A673 (cell line): ENCODE measurements around the gene CTF1. TPM values are rescaled to one million over a fixed set of nuclear protein-coding genes. Genes with fewer than 3 reads are reported as not detected.
"Not testable (repeated sequence)": the region's sequence is repeated elsewhere in the genome, so short reads cannot be mapped to it uniquely, and the experiment has no call there.

ENCODE experiments used
- BruUV-seq: library from RNA; stranded (reverse); fragments of 400-500 nt; replicated peaks from 2 replicates; lab custom pipeline; 2021; lab: Mats Ljungman, UMichigan
- CTCF ChIA-PET: fragments of 300-600 bp; sonication (Branson Sonifier 250); formaldehyde crosslinking; loops from one replicate; lab custom pipeline; 2022; ENCODE audit warnings: antibody characterized with exemption; lab: Charles Lee
- POLR2A ChIA-PET: fragments of 300-600 bp; sonication (Branson Sonifier 250); formaldehyde crosslinking; loops from one replicate; lab custom pipeline; 2022; ENCODE audit warnings: antibody characterized with exemption; ENCODE audit not compliant: low non-redundant PET; lab: Charles Lee
- DNase-seq: peaks from one replicate; pipeline ENCODE4 v3.0.0-alpha.2; 2015; ENCODE audit warnings: low spot score
- H3K27ac ChIP-seq: fragments of 200-600 bp; sonication (generic); 2 replicates; pipeline ENCODE4 v1.5.1; 2016; ENCODE audit warnings: mixed run types, low read depth, mild to moderate bottlenecking, mixed read lengths, antibody characterized with exemption, low read length; ENCODE audit not compliant: poor library complexity, severe bottlenecking
- H3K27me3 ChIP-seq: fragments of 200-600 bp; sonication (generic); replicated peaks from 2 replicates; pipeline ENCODE4 v1.6.1; 2017; ENCODE audit warnings: mixed run types, low read depth, mild to moderate bottlenecking, mixed read lengths, antibody characterized with exemption, low read length; ENCODE audit not compliant: insufficient read depth, poor library complexity
- H3K36me3 ChIP-seq: fragments of 200-600 bp; sonication (generic); 2 replicates; pipeline ENCODE4 v1.6.1; 2016; ENCODE audit warnings: mixed run types, mild to moderate bottlenecking, mixed read lengths, antibody characterized with exemption, low read length; ENCODE audit not compliant: insufficient read depth, poor library complexity, severe bottlenecking
- H3K4me1 ChIP-seq: fragments of 200-600 bp; sonication (generic); 2 replicates; pipeline ENCODE4 v1.6.1; 2017; ENCODE audit warnings: mixed run types, mild to moderate bottlenecking, mixed read lengths, antibody characterized with exemption, low read length; ENCODE audit not compliant: insufficient read depth, poor library complexity, severe bottlenecking
- H3K4me3 ChIP-seq: fragments of 200-600 bp; sonication (generic); 2 replicates; pipeline ENCODE4 v1.5.1; 2016; ENCODE audit warnings: low read depth, mixed run types, mild to moderate bottlenecking, mixed read lengths, low read length; ENCODE audit not compliant: poor library complexity, severe bottlenecking
- H3K9me3 ChIP-seq: fragments of 200-600 bp; sonication (generic); 2 replicates; pipeline ENCODE4 v1.6.1; 2016; ENCODE audit warnings: mixed run types, low read depth, mild to moderate bottlenecking, mixed read lengths, antibody characterized with exemption, low read length; ENCODE audit not compliant: poor library complexity, severe bottlenecking
- EZH2 ChIP-seq: fragments of 200-600 bp; sonication (generic); IDR thresholded peaks from 2 replicates; pipeline ENCODE4 v1.6.1; 2017; ENCODE audit warnings: borderline replicate concordance, low read depth, mild to moderate bottlenecking, mixed read lengths, antibody characterized with exemption, low read length; ENCODE audit not compliant: poor library complexity, severe bottlenecking
- intact Hi-C: fragments of 100-400 bp; cut with micrococcal nuclease; formaldehyde crosslinking; loops from one replicate; pipeline ENCODE4 v1.10.0; 2022; ENCODE audit not compliant: unreplicated experiment
- total RNA-seq: library from RNA; stranded (reverse); gene quantifications from 2 replicates; pipeline ENCODE4 v1.2.3, GENCODE V29; 2021
- TF ChIP-seq, protein P1 (sequence below): fragments of 300-800, 200-600 bp; sonication (generic); conservative IDR thresholded peaks from 2 replicates; pipeline ENCODE4 v1.5.1; 2017; ENCODE audit warnings: low read depth, mild to moderate bottlenecking, antibody characterized with exemption, low read length, moderate library complexity, mixed read lengths

CTF1 gene
- total RNA-seq, 1 experiment from 2014 or later, result 1.4 TPM

- Histone ChIP-seq H3K27me3 (no peaks in the 10 kb centered on the region), H3K4me3 (no peak overlapping the region), H3K27ac (no peak overlapping the region), H3K4me1 (no peaks in the 10 kb centered on the region), H3K9me3 (no peaks in the 10 kb centered on the region), H3K36me3 (no peaks in the 10 kb centered on the region)
- TF ChIP-seq, protein P1, sequence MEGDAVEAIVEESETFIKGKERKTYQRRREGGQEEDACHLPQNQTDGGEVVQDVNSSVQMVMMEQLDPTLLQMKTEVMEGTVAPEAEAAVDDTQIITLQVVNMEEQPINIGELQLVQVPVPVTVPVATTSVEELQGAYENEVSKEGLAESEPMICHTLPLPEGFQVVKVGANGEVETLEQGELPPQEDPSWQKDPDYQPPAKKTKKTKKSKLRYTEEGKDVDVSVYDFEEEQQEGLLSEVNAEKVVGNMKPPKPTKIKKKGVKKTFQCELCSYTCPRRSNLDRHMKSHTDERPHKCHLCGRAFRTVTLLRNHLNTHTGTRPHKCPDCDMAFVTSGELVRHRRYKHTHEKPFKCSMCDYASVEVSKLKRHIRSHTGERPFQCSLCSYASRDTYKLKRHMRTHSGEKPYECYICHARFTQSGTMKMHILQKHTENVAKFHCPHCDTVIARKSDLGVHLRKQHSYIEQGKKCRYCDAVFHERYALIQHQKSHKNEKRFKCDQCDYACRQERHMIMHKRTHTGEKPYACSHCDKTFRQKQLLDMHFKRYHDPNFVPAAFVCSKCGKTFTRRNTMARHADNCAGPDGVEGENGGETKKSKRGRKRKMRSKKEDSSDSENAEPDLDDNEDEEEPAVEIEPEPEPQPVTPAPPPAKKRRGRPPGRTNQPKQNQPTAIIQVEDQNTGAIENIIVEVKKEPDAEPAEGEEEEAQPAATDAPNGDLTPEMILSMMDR, result no peak
- TF ChIP-seq EZH2, result no peak
- ChIA-PET CTCF (no interaction called here), POLR2A (no interaction called here)
- no peak for DNase-seq
- no TSS peak for BruUV-seq
- intact Hi-C loops, result no loop called here
Measured at GRCh38 chr16:30853758-30854157, 42.7 kb upstream of the CTF1 start.

DNA sequence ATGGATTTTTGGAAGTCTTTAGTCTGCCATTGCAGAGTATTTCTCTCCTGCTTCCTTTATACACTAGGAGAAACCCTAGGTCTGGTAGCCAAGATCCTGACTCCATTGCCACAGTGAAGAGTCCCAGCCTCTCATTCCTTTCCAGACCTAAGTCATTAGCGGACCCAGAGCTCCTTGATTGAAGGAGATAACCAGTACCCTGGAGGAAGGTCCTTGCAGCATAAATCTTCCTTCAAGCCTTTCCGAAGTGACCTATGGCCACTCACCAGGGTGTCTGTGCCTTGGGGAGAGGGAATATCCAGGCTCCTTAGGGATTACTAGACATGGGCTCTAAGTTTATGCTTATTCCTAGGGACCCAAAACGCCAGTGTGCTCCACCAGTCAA is 38.3 kb upstream of the CTF1 start:
- H3K4me3 ChIP-seq, result no peak overlapping the region
- H3K4me1 ChIP-seq, result no peaks in the 10 kb centered on the region
- POLR2A ChIA-PET, result no interaction called here
- intact Hi-C loops, result no loop called here
- no peak for DNase-seq
- no peaks in the 10 kb centered on the region for H3K9me3 ChIP-seq
- H3K36me3 ChIP-seq, result no peaks in the 10 kb centered on the region
- H3K27ac ChIP-seq, result no peak overlapping the region
- BruUV-seq, result no TSS peak
- no peaks in the 10 kb centered on the region for H3K27me3 ChIP-seq
- TF ChIP-seq EZH2, result no peak
- TF ChIP-seq, protein P1, result no peak
- CTCF ChIA-PET, result no interaction called here

DNA sequence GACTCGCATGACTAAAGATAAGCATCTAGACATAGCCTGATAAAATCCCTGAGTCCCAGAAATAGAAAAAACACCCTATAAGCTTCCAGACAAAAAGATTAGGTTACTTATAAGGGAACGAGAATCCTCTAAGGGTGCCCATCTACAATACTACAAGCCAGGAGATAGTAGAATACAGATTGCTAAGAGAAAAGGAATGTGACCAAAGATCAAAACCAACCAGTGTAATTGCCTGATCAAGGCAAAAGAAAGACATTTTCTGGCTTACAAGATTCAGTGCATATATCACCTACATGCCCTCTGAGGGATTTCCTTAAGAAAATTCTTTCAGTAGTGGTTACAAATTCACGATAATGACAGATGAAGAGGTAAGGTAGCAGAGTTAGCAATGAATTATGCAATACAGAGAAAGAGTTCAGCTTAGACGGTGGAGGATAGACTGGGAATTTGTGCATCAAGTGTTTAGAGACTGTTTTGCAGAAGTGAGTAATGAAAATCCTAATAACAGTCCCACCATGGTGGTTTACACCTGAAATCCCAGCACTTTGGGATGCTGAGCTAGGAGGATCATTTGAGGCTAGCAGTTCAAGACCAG is 37.5 kb upstream of the CTF1 start:
- DNase-seq, result no peak
- Histone ChIP-seq H3K27me3 (no peaks in the 10 kb centered on the region), H3K27ac (no peak overlapping the region), H3K4me3 (no peak overlapping the region), H3K4me1 (no peaks in the 10 kb centered on the region), H3K36me3 (no peaks in the 10 kb centered on the region), H3K9me3 (no peaks in the 10 kb centered on the region)
- BruUV-seq, result no TSS peak
- CTCF ChIA-PET, result no interaction called here
- intact Hi-C loops, result no loop called here
- TF ChIP-seq, protein P1, result no peak
- TF ChIP-seq EZH2, result no peak
- POLR2A ChIA-PET, result no interaction called here

GRCh38 chr16:30860729-30861128 is 35.7 kb upstream of the CTF1 start:
- DNase-seq, H3K27me3 ChIP-seq, BruUV-seq, H3K4me3 ChIP-seq, POLR2A ChIA-PET, H3K9me3 ChIP-seq, H3K36me3 ChIP-seq, H3K27ac ChIP-seq, intact Hi-C loops, CTCF ChIA-PET, H3K4me1 ChIP-seq: not testable (repeated sequence)

DNA sequence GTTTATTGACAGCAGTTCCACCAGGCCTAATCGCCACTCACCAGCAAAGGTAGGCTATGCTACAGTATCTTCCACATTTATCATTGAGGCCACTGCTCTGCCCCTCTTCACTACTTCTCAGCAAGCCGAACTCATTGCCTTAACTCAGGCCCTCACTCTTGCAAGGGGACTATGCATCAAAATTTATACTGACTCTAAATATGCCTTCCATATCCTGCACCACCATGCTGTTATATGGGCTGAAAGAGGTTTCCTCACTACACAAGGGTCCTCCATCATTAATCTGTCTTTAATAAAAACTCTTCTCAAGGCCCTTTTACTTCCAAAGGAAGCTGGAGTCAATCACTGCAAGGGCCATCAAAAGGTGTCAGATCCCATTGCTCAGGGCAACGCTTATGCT is 33.2 kb upstream of the CTF1 start:
- H3K4me3 ChIP-seq, H3K4me1 ChIP-seq, intact Hi-C loops, H3K27me3 ChIP-seq, POLR2A ChIA-PET, H3K36me3 ChIP-seq, H3K9me3 ChIP-seq, DNase-seq, CTCF ChIA-PET, BruUV-seq, H3K27ac ChIP-seq: not testable (repeated sequence)
